Epithelial cell of esophagus (primary cell): ENCODE results near the gene RHOF.

Experiments
- DNase-seq: peaks from one replicate; pipeline ENCODE4 v3.0.0; 2010; ENCODE audit warnings: low read depth
- H3K4me3 ChIP-seq: 2 replicates; pipeline ENCODE4 v1.5.1; 2011; ENCODE audit warnings: mild to moderate bottlenecking, low read length, control low read depth
- TF ChIP-seq, protein P1 (sequence below): IDR thresholded peaks from 2 replicates; pipeline ENCODE4 v1.5.1; 2011; ENCODE audit warnings: low read depth, mild to moderate bottlenecking, low read length, control low read depth, inconsistent platforms; ENCODE audit not compliant: insufficient read depth; ENCODE audit errors: missing control alignments

RHOF gene

DNA sequence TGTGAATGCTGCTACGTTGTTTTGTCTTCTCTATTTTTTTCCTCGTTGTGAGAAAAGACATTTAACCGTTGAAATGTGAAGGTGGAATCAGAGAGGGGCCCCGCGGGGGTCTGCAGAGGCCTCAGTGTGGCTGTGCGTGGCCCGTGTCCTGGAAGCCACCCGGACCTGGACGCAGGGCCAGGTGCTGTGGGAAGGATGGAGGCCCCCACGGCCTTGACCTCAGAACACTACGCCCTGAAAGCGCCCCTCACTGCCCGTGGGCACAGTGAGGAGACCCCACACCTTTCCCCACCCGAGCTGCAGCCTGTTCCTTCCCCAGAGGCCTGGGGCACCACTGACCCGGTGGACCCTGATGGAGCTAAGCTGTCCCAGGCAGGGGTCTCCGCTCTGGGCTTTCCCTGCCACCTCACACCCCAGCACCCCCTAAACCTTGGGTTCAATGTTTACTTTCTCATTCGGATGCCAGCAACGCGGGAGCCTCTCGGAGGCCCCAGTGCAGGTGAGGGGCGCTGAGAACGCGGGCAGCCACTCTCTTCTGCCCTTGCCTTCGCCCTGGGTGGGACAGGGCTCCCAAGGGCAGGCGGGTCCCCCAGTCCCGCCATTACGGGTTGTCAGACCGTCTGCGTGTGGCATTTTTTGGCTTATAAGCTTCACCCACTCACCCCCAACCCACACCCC, 37.2 kb upstream of the RHOF start:
- TF ChIP-seq, protein P1, sequence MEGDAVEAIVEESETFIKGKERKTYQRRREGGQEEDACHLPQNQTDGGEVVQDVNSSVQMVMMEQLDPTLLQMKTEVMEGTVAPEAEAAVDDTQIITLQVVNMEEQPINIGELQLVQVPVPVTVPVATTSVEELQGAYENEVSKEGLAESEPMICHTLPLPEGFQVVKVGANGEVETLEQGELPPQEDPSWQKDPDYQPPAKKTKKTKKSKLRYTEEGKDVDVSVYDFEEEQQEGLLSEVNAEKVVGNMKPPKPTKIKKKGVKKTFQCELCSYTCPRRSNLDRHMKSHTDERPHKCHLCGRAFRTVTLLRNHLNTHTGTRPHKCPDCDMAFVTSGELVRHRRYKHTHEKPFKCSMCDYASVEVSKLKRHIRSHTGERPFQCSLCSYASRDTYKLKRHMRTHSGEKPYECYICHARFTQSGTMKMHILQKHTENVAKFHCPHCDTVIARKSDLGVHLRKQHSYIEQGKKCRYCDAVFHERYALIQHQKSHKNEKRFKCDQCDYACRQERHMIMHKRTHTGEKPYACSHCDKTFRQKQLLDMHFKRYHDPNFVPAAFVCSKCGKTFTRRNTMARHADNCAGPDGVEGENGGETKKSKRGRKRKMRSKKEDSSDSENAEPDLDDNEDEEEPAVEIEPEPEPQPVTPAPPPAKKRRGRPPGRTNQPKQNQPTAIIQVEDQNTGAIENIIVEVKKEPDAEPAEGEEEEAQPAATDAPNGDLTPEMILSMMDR: no peak
- H3K4me3 ChIP-seq: no peak overlapping the region
- no peak for DNase-seq

DNA sequence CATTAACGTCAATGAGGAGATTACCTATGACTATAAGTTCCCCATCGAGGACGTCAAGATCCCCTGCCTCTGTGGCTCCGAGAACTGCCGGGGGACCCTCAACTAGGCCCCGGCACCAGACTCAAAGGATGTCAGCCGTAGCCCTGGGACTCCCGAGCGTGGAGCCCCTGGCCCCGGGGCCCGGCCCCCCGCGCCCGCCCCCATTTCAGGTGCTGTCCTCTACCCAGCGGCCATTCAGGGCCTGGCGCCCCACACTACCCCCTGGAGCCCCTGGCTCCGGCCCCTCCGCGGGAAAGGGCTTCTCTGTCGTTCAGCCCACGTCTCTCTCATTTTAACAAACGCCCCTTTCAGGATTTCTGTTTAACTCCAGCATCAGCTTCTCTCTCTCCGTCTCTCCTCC, 36.6 kb upstream of the RHOF start:
- no peak overlapping the region for H3K4me3 ChIP-seq
- DNase-seq: no peak
- TF ChIP-seq, protein P1: no peak

DNA sequence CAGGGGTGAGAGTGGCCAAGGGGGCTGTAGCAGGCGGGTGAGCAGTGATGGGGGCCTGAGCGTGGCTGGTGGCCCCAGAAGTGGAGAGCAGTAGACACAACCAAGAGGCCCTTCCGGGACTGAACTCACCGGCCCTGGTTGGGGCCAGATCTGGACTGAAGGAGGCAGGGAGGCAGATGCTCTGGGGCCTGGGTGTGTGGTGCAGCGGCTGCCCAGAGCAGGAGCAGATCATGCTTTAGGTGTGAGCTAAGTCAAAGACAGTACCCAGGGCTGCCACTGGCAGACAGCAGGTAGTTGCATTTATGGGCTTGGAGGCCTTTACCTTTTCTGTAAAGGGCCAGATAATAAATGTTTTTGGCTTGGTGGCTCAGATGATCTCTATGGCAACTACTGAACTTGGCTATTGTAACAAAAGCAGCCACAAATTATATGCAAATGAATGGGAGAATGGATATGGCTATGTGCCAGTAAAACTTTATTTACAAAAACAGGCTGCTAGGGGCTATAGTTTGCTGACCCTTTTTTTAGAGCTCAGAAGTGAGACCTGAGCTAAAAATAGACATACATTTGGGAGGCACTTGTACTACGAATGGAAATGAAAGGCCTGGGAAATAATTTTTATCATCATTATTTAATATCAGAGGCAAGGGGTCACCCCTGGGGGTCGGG, 35.9 kb upstream of the RHOF start:
- TF ChIP-seq, protein P1: no peak
- no peak for DNase-seq
- no peak overlapping the region for H3K4me3 ChIP-seq

DNA sequence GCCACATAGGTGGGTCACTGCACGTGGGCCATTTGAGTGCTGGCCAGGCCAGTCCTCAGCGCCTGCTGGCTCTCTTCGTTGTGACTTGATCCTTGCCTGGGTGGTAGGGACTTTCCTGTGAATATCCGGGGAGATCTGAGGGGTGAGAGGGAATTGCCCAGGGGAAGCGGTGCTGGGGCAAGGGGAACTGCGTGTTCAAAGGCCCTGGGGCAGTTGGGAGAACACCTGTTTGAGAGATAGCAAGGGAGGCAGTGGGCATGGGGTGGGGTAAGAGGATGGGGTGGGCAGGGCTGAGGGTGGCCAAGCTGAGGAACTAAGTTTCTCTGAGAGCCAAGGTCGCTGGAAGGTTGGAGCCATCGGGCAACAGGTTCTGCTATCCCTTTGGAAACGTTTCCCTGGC, 35.3 kb upstream of the RHOF start:
- no peak overlapping the region for H3K4me3 ChIP-seq
- TF ChIP-seq, protein P1: no peak
- no peak for DNase-seq

DNA sequence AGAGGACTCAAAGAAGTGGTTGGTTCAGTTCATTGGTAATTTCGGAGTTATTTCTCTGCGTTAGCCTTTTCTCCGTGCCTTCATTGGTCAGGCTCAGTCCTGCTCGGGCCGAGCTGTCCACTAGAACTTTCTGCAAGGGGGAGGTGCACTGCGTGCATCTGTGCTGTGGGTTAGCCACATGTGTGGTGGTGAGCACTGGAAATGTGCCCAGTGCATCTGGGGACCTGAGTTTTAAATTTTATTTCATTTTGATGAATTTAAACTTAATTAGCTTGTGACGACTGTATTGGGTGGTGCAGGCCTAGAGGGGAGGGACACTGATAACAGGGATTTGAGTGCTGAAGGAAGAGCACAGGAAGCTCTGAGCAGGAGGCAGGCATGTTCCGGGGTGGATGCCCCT, 34.8 kb upstream of the RHOF start:
- TF ChIP-seq, protein P1: no peak
- DNase-seq: no peak
- no peak overlapping the region for H3K4me3 ChIP-seq

DNA sequence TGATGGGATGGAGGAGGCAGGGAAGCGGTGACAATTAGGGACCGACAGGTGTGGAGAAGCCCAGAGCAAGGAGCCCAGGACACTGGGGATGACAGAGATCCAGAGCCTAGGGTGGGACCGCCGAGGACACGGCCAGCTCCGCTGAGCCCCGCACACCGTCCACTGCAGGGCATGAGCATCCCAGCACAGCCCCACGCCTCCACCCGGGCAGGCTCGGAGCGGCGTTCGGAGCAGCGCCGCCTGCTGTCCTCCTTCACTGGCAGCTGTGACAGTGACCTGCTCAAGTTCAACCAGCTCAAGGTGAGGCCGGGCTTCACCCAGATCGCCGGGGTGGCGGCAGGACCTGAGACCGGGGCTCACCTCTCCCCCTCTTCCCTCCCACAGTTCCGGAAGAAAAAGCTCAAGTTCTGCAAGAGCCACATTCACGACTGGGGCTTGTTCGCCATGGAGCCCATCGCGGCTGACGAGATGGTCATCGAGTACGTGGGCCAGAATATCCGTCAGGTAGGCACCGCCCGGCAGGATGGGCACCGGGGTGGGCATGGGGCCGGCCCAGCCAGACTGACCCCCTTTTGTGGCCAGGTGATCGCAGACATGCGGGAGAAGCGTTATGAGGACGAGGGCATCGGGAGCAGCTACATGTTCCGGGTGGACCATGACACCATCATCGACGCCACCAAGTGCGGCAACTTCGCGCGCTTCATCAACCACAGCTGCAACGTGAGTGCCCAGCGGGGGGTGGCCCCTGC, 34.0 kb upstream of the RHOF start:
- TF ChIP-seq, protein P1: no peak
- DNase-seq: no peak
- no peak overlapping the region for H3K4me3 ChIP-seq
